Non-pigmented ciliary epithelial cell (primary cell): Measurements from ENCODE around the gene NUMBL.
A peak's percentile ranks its signal among the peaks of the same experiment; 100 is the strongest.
"Not testable (repeated sequence)": the region's sequence is repeated elsewhere in the genome, so short reads cannot be mapped to it uniquely, and the experiment has no call there.

Source experiments
- DNase-seq: peaks from one replicate; pipeline ENCODE4 v3.0.0-alpha.2; 2010; ENCODE audit warnings: low read depth

Gene NUMBL

GRCh38 chr19:40663695-40664692 is 26.5 kb downstream of the NUMBL start:
- DNase-seq, result no peak

GRCh38 chr19:40662925-40663694 is 27.3 kb downstream of the NUMBL start:
- DNase-seq, result peak; percentile 60

- DNase-seq, result no peak
Measured at GRCh38 chr19:40661616-40662015, 28.8 kb downstream of the NUMBL start.

GRCh38 chr19:40659566-40659965 is 30.9 kb downstream of the NUMBL start:
- DNase-seq, result no peak

GRCh38 chr19:40659116-40659515 is 31.3 kb downstream of the NUMBL start:
- no peak for DNase-seq

GRCh38 chr19:40658031-40658430 is 32.4 kb downstream of the NUMBL start:
- no peak for DNase-seq

- DNase-seq, result not testable (repeated sequence)
Measured at GRCh38 chr19:40655684-40656083, 34.8 kb downstream of the NUMBL start.

- DNase-seq, result not testable (repeated sequence)
Measured at GRCh38 chr19:40652303-40652702, 38.1 kb downstream of the NUMBL start.

- DNase-seq, result no peak
Measured at GRCh38 chr19:40650749-40651305, 39.6 kb downstream of the NUMBL start.

GRCh38 chr19:40649903-40650675 is 40.4 kb downstream of the NUMBL start:
- DNase-seq, result not testable (repeated sequence)

GRCh38 chr19:40646743-40647254 is 43.7 kb downstream of the NUMBL start:
- DNase-seq, result no peak

- no peak for DNase-seq
Measured at GRCh38 chr19:40642757-40643305, 47.6 kb downstream of the NUMBL start.

- DNase-seq, result no peak
Measured at GRCh38 chr19:40642051-40642706, 48.3 kb downstream of the NUMBL start.

- DNase-seq, result no peak
Measured at GRCh38 chr19:40641281-40641680, 49.2 kb downstream of the NUMBL start.

- no peak for DNase-seq
Measured at GRCh38 chr19:40640744-40641143, 49.7 kb downstream of the NUMBL start.

- DNase-seq, result no peak
Measured at GRCh38 chr19:40639638-40639982, 50.8 kb downstream of the NUMBL start.

- DNase-seq, result no peak
Measured at GRCh38 chr19:40638327-40638726, 52.1 kb downstream of the NUMBL start.

- no peak for DNase-seq
Measured at GRCh38 chr19:40633207-40633606, 57.2 kb downstream of the NUMBL start.

- DNase-seq, result no peak
Measured at GRCh38 chr19:40632311-40633036, 58.0 kb downstream of the NUMBL start.

- DNase-seq, result no peak
Measured at GRCh38 chr19:40630571-40631160, 59.8 kb downstream of the NUMBL start.
